HG03354 (cell line): ENCODE measurements around the gene SH3RF3.

ENCODE experiments used
- ATAC-seq: cut with Tn5 transposase; IDR thresholded peaks from one replicate; pipeline ENCODE4 v1.9.1; 2021; ENCODE audit warnings: mild to moderate bottlenecking; ENCODE audit not compliant: unreplicated experiment, poor library complexity, severe bottlenecking

The SH3RF3 gene

GRCh38 chr2:109352056-109352897 lies 223.3 kb downstream of the SH3RF3 start:
- no peak for ATAC-seq

- ATAC-seq: no peak
Observed at GRCh38 chr2:109352898-109353689, 224.1 kb downstream of the SH3RF3 start.

- no peak for ATAC-seq
Observed at GRCh38 chr2:109353806-109354745, 225.1 kb downstream of the SH3RF3 start.

- ATAC-seq: no peak
Observed at GRCh38 chr2:109355192-109355843, 226.3 kb downstream of the SH3RF3 start.

- no peak for ATAC-seq
Observed at GRCh38 chr2:109356324-109357035, 227.5 kb downstream of the SH3RF3 start.

- no peak for ATAC-seq
Observed at GRCh38 chr2:109364217-109364616, 235.2 kb downstream of the SH3RF3 start.

GRCh38 chr2:109365131-109365530 lies 236.1 kb downstream of the SH3RF3 start:
- ATAC-seq: no peak

- no peak for ATAC-seq
Observed at GRCh38 chr2:109367683-109368082, 238.7 kb downstream of the SH3RF3 start.

- no peak for ATAC-seq
Observed at GRCh38 chr2:109368798-109369197, 239.8 kb downstream of the SH3RF3 start.

GRCh38 chr2:109369671-109370191 lies 240.7 kb downstream of the SH3RF3 start:
- no peak for ATAC-seq

GRCh38 chr2:109370399-109371035 lies 241.5 kb downstream of the SH3RF3 start:
- ATAC-seq: no peak

GRCh38 chr2:109371481-109372170 lies 242.6 kb downstream of the SH3RF3 start:
- ATAC-seq: no peak

- ATAC-seq: no peak
Observed at GRCh38 chr2:109372171-109372568, 243.2 kb downstream of the SH3RF3 start.

GRCh38 chr2:109372614-109373013 lies 243.6 kb downstream of the SH3RF3 start:
- no peak for ATAC-seq

GRCh38 chr2:109373791-109374547 lies 245.0 kb downstream of the SH3RF3 start:
- no peak for ATAC-seq

- no peak for ATAC-seq
Observed at GRCh38 chr2:109374548-109375130, 245.6 kb downstream of the SH3RF3 start.
